ENCODE measurements around the gene PIGW. TPM values are rescaled to one million over a fixed set of nuclear protein-coding genes. Genes with fewer than 3 reads are reported as not detected.
A peak's percentile ranks its signal among the peaks of the same experiment; 100 is the strongest.

Gene PIGW
- polyA plus RNA-seq, 2 of the 4 experiments (the other 2 are of a cell fraction): 30.0 to 32.3 TPM

DNA sequence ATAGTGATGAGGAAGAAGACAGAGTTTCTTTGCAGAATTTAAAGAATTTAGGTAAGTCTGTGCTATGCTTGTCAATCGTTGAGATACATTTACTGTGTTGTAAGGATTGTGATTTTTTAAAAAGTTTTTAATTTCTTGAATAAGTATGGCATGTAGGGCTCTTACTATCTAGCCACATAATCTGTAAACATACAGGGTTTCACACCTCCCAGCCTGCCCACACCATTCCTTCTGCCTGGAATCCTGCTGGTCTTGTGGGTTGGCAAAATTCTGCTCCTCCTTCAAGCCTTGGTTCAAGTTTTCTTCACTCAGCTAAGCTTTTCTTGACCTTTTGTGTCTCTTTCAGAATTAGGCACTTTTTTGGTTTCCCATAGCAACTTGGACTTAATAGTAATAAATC, 40.8 kb upstream of the PIGW start (continued):
- no peak for TF ChIP-seq SREBF2 (IDR thresholded peaks at IDR 0.05)
- no peak for TF ChIP-seq CHD4 (IDR thresholded peaks at IDR 0.05; ENCODE audit: borderline replicate concordance)
- TF ChIP-seq RCOR1 (IDR thresholded peaks at IDR 0.05; ENCODE audit: low read depth, low read length): no peak
- TF ChIP-seq, protein P1, sequence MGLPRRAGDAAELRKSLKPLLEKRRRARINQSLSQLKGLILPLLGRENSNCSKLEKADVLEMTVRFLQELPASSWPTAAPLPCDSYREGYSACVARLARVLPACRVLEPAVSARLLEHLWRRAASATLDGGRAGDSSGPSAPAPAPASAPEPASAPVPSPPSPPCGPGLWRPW (IDR thresholded peaks at IDR 0.05): no peak
- no peak for TF ChIP-seq EHMT2 (IDR thresholded peaks at IDR 0.05; ENCODE audit: low read depth)
- TF ChIP-seq, protein P2, sequence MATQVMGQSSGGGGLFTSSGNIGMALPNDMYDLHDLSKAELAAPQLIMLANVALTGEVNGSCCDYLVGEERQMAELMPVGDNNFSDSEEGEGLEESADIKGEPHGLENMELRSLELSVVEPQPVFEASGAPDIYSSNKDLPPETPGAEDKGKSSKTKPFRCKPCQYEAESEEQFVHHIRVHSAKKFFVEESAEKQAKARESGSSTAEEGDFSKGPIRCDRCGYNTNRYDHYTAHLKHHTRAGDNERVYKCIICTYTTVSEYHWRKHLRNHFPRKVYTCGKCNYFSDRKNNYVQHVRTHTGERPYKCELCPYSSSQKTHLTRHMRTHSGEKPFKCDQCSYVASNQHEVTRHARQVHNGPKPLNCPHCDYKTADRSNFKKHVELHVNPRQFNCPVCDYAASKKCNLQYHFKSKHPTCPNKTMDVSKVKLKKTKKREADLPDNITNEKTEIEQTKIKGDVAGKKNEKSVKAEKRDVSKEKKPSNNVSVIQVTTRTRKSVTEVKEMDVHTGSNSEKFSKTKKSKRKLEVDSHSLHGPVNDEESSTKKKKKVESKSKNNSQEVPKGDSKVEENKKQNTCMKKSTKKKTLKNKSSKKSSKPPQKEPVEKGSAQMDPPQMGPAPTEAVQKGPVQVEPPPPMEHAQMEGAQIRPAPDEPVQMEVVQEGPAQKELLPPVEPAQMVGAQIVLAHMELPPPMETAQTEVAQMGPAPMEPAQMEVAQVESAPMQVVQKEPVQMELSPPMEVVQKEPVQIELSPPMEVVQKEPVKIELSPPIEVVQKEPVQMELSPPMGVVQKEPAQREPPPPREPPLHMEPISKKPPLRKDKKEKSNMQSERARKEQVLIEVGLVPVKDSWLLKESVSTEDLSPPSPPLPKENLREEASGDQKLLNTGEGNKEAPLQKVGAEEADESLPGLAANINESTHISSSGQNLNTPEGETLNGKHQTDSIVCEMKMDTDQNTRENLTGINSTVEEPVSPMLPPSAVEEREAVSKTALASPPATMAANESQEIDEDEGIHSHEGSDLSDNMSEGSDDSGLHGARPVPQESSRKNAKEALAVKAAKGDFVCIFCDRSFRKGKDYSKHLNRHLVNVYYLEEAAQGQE (IDR thresholded peaks at IDR 0.05): no peak
- TF ChIP-seq, protein P3, sequence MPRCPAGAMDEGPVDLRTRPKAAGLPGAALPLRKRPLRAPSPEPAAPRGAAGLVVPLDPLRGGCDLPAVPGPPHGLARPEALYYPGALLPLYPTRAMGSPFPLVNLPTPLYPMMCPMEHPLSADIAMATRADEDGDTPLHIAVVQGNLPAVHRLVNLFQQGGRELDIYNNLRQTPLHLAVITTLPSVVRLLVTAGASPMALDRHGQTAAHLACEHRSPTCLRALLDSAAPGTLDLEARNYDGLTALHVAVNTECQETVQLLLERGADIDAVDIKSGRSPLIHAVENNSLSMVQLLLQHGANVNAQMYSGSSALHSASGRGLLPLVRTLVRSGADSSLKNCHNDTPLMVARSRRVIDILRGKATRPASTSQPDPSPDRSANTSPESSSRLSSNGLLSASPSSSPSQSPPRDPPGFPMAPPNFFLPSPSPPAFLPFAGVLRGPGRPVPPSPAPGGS (IDR thresholded peaks at IDR 0.05): no peak
- TF ChIP-seq MYC (IDR thresholded peaks at IDR 0.05; ENCODE audit: borderline replicate concordance, low read length): no peak

DNA sequence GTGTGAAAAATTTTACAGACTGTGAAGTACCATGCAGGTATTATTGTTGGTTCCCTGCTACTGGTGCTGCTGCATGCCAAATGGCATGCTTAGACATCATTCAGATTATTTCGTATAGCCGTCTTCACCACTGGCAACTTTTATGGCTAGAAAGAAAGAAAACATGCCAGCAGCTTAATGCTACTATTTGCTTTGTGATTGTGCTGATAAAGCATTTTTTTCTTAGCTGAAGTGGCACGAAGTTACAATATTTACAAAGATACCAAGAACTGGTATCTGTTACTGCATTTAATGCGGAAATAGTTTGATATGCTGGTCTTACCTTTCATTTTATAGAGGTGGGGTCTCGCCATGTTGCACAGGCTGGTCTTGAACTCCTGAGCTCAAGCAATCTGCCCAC, 40.1 kb upstream of the PIGW start:
- no peak for DNase-seq (ENCODE audit: low read depth in 1 of 2, low spot score in 1 of 2)
- Histone ChIP-seq H3K4me2 (no peak overlapping the region), H3K4me3 (no peak overlapping the region), H3K9me3 (peaks cover 6% of the 10 kb centered on the region; the same call in 1 of the 3 replicates), H3K4me1 (no peaks in the 10 kb centered on the region), H3K27ac (no peak overlapping the region)
- CTCF ChIA-PET: interaction anchor here (0.6 to 5.5 kb wide), 5 partner anchors 9 to 525 kb away, joined by 3 to 56 read pairs (median 5); partner anchors contain the start of gene ZNHIT3
- POLR2A ChIA-PET: interaction anchor here (1.2 kb wide), 1 partner anchor 9 kb away, joined by 4 read pairs; no protein-coding TSS in a partner anchor
- no peak for ATAC-seq
- WGBS (ENCODE audit: missing lambda C conversion rate): 91% methylated on average over 5 of the region's 5 CpGs
- FAIRE-seq: no peak
- TF ChIP-seq, protein P4, sequence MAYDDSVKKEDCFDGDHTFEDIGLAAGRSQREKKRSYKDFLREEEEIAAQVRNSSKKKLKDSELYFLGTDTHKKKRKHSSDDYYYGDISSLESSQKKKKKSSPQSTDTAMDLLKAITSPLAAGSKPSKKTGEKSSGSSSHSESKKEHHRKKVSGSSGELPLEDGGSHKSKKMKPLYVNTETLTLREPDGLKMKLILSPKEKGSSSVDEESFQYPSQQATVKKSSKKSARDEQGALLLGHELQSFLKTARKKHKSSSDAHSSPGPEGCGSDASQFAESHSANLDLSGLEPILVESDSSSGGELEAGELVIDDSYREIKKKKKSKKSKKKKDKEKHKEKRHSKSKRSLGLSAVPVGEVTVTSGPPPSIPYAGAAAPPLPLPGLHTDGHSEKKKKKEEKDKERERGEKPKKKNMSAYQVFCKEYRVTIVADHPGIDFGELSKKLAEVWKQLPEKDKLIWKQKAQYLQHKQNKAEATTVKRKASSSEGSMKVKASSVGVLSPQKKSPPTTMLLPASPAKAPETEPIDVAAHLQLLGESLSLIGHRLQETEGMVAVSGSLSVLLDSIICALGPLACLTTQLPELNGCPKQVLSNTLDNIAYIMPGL (CRISPR knock-in tag; IDR thresholded peaks at IDR 0.05; ENCODE audit: borderline replicate concordance): no peak
- TF ChIP-seq HOXB13 (CRISPR knock-in tag; IDR thresholded peaks at IDR 0.05; ENCODE audit: low read depth) (no peak), NFE2L2 (conservative IDR thresholded peaks at IDR 0.05; ENCODE audit: low read length) (no peak), MAFK (IDR thresholded peaks at IDR 0.05; ENCODE audit: partially characterized antibody) (peak; percentile 98)

GRCh38 chr17:36495076-36495578, 39.7 kb upstream of the PIGW start:
- ChIA-PET CTCF (interaction anchor here (0.6 to 5.5 kb wide), 6 partner anchors 9 to 526 kb away, joined by 3 to 56 read pairs (median 4); partner anchors contain the start of gene ZNHIT3), POLR2A (interaction anchor here (1.2 kb wide), 1 partner anchor 9 kb away, joined by 4 read pairs; no protein-coding TSS in a partner anchor)
- Histone ChIP-seq H3K9me3 (peaks cover 3% of the 10 kb centered on the region; the same call in 1 of the 3 replicates), H3K4me3 (no peak overlapping the region), H3K4me1 (no peaks in the 10 kb centered on the region), H3K4me2 (no peak overlapping the region), H3K27ac (no peak overlapping the region)
- WGBS (ENCODE audit: missing lambda C conversion rate): 83% methylated on average over 3 of the region's 3 CpGs
- no peak for DNase-seq (ENCODE audit: low read depth in 1 of 2, low spot score in 1 of 2)
- ATAC-seq: no peak
- TF ChIP-seq HOXA7 (CRISPR knock-in tag; IDR thresholded peaks at IDR 0.05) (no peak), MAFK (IDR thresholded peaks at IDR 0.05; ENCODE audit: partially characterized antibody) (no peak), ZNF302 (CRISPR knock-in tag; IDR thresholded peaks at IDR 0.05) (no peak), TFCP2L1 (CRISPR knock-in tag; IDR thresholded peaks at IDR 0.05) (no peak), CBX2 (IDR thresholded peaks at IDR 0.05; ENCODE audit: borderline replicate concordance, low read depth) (no peak), CHD4 (IDR thresholded peaks at IDR 0.05; ENCODE audit: borderline replicate concordance) (no peak), MAZ (IDR thresholded peaks at IDR 0.05; ENCODE audit: borderline replicate concordance, low read depth, low read length) (no peak), FOXS1 (CRISPR knock-in tag; IDR thresholded peaks at IDR 0.05) (no peak), POLR2A (IDR thresholded peaks at IDR 0.05; ENCODE audit: low read length) (no peak), PHF8 (IDR thresholded peaks at IDR 0.05; ENCODE audit: borderline replicate concordance, low read depth) (no peak), HOXB13 (CRISPR knock-in tag; IDR thresholded peaks at IDR 0.05; ENCODE audit: low read depth) (no peak), HDAC2 (IDR thresholded peaks at IDR 0.05) (no peak), ZFP36 (IDR thresholded peaks at IDR 0.05; ENCODE audit: borderline replicate concordance, partially characterized antibody) (no peak), RAD21 (conservative IDR thresholded peaks at IDR 0.05 in 1 of 2, IDR thresholded peaks at IDR 0.05 in 1 of 2) (no peak), RFX5 (IDR thresholded peaks at IDR 0.05) (no peak), NR3C1 (IDR thresholded peaks at IDR 0.05) (no peak), SREBF2 (IDR thresholded peaks at IDR 0.05) (no peak)
- TF ChIP-seq, protein P5, sequence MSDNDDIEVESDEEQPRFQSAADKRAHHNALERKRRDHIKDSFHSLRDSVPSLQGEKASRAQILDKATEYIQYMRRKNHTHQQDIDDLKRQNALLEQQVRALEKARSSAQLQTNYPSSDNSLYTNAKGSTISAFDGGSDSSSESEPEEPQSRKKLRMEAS (IDR thresholded peaks at IDR 0.05): no peak
- TF ChIP-seq, protein P4 (CRISPR knock-in tag; IDR thresholded peaks at IDR 0.05; ENCODE audit: borderline replicate concordance): no peak
- FAIRE-seq: no peak

All from A549 (cell line).